Omental fat pad (tissue), 4 donors: ENCODE results near the gene XAGE3. TPM values are rescaled to one million over a fixed set of nuclear protein-coding genes. Genes with fewer than 3 reads are reported as not detected.
"Not testable (repeated sequence)": the region's sequence is repeated elsewhere in the genome, so short reads cannot be mapped to it uniquely, and the experiment has no call there.

Source experiments
- ATAC-seq: fragments of 150-250 bp; one replicate; pipeline ENCODE4 v1.9.1; 2016; ENCODE audit warnings: mild to moderate bottlenecking, moderate library complexity; ENCODE audit not compliant: low FRiP score
- DNase-seq: peaks from one replicate; pipeline ENCODE4 v3.0.0-alpha.2; 2019; ENCODE audit warnings: low spot score
- total RNA-seq, 4 donors: library from RNA; depleted of rRNA; stranded (reverse); fragments of >200 nt; gene quantifications; one replicate each; pipeline ENCODE4 v1.1.0, GENCODE V29; 2016
- TF ChIP-seq, protein P1 (sequence below), 3 donors: fragments of 450-650 bp; IDR thresholded peaks; one replicate each; pipeline ENCODE4 v1.5.1; 2016 to 2017; ENCODE audit warnings: antibody characterized with exemption in 3 of 3, mild to moderate bottlenecking in 3 of 3, moderate library complexity in 2 of 3

XAGE3 gene, protein sequence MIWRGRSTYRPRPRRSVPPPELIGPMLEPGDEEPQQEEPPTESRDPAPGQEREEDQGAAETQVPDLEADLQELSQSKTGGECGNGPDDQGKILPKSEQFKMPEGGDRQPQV
- not detected for total RNA-seq

DNA sequence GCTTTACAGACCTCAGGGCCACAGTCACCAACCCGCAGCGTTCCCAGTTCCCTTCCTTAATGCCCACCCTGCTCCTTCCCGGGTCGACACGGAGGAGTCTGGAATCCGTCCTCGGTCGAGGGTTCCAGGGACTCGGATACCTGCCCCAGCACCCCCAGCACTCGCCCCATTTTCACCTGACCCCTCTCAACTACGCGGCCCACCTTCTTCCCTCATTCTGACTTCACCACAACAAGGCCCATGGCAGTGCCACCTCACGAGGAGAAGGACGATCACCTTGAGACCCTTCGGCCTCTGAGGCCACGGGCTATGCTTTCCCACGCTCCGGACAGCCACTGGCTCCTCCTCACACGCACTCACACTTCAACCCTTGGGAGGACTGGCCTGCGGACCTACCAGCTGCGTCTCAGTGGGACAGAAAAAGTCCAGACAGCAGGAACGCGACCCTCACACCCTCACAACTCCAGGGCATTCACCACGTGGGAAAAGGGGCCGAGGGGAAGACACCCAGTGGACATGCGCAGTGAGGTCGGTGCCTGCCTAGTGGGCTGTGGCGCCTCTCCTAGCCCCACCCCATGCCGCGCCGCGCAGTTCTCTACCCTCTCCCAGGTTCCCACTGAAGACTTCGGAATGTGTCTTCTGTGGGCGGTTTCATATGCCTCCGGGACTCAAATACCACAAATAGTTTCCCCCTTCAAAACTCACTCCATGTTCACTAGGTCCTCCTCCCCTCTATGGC is at the start of gene XAGE3:
TSS of gene XAGE3 (minus strand) at position 474 of the 739 bp plus-strand sequence. CDS start 950 bp downstream, outside the sequence.
- no peak for ATAC-seq
- no peak for DNase-seq
- TF ChIP-seq, protein P1, sequence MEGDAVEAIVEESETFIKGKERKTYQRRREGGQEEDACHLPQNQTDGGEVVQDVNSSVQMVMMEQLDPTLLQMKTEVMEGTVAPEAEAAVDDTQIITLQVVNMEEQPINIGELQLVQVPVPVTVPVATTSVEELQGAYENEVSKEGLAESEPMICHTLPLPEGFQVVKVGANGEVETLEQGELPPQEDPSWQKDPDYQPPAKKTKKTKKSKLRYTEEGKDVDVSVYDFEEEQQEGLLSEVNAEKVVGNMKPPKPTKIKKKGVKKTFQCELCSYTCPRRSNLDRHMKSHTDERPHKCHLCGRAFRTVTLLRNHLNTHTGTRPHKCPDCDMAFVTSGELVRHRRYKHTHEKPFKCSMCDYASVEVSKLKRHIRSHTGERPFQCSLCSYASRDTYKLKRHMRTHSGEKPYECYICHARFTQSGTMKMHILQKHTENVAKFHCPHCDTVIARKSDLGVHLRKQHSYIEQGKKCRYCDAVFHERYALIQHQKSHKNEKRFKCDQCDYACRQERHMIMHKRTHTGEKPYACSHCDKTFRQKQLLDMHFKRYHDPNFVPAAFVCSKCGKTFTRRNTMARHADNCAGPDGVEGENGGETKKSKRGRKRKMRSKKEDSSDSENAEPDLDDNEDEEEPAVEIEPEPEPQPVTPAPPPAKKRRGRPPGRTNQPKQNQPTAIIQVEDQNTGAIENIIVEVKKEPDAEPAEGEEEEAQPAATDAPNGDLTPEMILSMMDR (IDR thresholded peaks at IDR 0.05): no peak

DNA sequence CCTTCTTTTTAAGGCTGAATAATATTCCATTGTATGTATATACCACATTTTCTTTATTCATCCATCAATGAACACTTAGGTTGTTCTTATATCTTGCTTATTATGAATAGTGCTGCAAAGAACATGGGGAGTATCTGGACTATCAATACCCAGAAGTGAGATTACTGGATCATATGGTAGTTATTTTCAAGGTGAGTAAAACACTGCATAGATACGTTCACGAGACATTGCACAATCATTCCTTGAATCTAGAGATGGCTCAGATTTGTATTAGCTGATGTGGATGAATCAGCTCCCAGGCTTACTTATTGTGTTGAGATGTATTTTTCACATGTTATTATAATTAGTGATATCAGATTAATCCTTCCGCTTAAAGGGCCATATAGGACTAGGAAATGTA is 46.8 kb upstream of the XAGE3 start:
- not testable (repeated sequence) for ATAC-seq, DNase-seq

- not testable (repeated sequence) for ATAC-seq, DNase-seq
Measured at GRCh38 chrX:52913681-52914080, 45.8 kb upstream of the XAGE3 start.

GRCh38 chrX:52909313-52909969 is 41.6 kb upstream of the XAGE3 start:
- ATAC-seq, DNase-seq: not testable (repeated sequence)

DNA sequence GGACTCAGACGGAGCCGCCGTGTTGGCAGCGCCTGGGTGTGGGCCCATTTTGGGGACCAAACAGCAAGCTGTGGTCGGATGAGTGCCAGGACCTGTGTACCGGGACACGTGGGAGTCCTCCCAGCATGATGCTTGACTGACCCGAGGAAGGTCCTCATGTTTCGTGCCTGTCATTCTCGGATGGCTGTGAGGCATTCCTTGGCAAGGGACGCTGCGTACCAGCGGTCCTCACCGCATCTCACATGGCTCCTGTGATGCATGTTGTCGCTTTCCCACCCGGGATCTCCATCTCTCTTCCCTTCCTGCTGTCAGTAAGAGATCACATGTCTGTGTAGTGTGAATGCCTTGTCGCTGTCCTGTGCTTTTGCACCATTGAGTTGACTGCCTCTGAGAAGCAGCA is 40.0 kb upstream of the XAGE3 start:
- not testable (repeated sequence) for ATAC-seq, DNase-seq

GRCh38 chrX:52907137-52907536 is 39.3 kb upstream of the XAGE3 start:
- not testable (repeated sequence) for DNase-seq, ATAC-seq

DNA sequence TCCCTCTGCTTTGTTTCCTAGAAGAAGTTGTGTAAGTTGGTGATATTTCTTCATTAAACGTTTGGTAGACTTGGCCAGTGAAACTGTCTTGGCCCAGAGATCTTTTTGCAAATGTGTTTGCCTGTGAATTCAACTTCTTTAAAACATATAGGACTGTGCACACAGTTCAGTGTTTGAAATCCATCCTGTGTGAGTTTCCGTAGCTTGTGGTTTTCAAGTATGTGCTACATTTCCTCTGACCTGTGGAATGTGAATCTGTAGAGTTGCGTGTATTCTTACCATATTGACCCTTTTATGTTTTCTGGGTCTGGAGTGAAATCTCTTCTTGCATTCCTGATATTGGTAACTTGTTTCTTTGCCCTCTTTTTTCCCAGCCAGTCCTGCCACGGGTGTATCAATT is 38.2 kb upstream of the XAGE3 start:
- not testable (repeated sequence) for ATAC-seq, DNase-seq

GRCh38 chrX:52905531-52905930 is 37.6 kb upstream of the XAGE3 start:
- ATAC-seq, DNase-seq: not testable (repeated sequence)

DNA sequence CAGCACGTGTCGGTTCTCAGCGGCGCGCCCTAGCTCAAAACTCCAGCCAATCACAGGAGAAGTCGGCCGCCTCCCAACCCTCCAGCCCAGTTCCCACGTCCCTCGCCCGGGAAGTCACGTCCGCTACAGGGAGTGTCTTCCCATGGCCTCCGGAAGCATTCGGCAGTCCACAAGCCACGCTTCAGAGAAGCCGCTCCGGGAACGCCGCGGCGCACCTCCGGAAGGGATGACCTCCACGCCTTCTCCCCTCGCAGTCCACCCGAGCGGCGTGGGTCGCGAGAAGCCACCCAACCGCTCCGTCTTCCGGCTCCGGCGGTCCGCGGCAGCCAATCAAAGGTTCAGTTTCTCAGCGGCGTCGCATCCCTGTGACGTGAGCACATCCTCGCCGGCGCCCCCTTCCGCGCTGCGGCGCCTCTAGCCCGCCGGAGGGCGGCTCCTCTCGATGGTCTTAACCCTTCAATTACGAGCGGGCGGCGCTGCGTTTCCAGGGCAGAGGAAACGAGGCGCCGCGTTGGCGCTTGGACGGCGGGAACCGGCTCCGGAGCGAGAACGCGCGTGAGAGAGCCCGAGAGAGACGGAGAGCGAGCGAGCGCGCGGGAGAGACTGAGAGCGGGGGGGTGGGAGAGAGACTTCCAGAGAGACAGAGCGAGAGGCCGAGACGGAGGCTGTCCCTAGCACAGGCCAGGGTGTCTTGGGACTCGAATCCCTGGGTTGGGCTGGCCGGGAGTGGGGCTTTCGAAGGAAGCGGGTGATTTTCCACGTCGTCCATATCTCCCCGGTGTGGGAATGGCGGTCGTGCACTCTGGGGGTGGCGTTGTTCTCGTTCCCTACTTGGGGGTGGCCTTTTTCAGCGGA is 29.2 kb upstream of the XAGE3 start, which contains the start of gene FAM156B:
TSS of gene FAM156B (plus strand) at position 476 of the 855 bp plus-strand sequence. CDS start 9,896 bp downstream, outside the sequence.
- peak; percentile 86 for ATAC-seq
- DNase-seq: not testable (repeated sequence)

GRCh38 chrX:52896438-52896837 is 28.6 kb upstream of the XAGE3 start:
- ATAC-seq: not testable (repeated sequence)

GRCh38 chrX:52888090-52888489 is 20.2 kb upstream of the XAGE3 start:
- not testable (repeated sequence) for ATAC-seq

More at GRCh38 chrX:52896438-52896837, 28.6 kb upstream of the XAGE3 start:
- DNase-seq: not testable (repeated sequence)

GRCh38 chrX:52887459-52887858 is 19.6 kb upstream of the XAGE3 start:
- ATAC-seq: not testable (repeated sequence)

More at GRCh38 chrX:52888090-52888489, 20.2 kb upstream of the XAGE3 start:
- DNase-seq: not testable (repeated sequence)

DNA sequence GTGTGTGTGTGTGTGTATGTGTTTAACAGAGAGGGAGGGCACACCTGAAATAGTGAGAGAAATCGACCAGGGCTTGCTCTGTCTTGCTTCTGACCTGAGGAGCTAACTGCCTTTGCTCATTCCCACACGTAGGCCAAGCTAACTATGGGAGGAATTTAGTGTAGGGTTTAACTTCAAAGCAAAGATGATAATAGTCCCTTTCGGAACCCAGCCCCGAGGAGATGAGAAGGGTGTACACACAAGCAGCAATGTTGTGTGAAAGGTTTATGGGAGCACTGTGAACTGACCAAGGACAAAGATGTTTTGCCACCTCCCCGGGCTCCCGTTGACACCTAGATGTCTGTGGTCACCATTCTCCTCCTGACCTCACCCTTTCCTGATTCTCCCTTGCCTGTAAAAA is 8.5 kb upstream of the XAGE3 start:
- not testable (repeated sequence) for DNase-seq, ATAC-seq

More at GRCh38 chrX:52887459-52887858, 19.6 kb upstream of the XAGE3 start:
- not testable (repeated sequence) for DNase-seq

GRCh38 chrX:52875436-52875835 is 7.6 kb upstream of the XAGE3 start:
- not testable (repeated sequence) for ATAC-seq

More at GRCh38 chrX:52875436-52875835, 7.6 kb upstream of the XAGE3 start:
- DNase-seq: not testable (repeated sequence)
